Superior temporal gyrus (tissue), 1 donor: ENCODE data around the gene RNF13.

ENCODE experiments used
- DNase-seq: peaks from one replicate; pipeline ENCODE4 v3.0.0-alpha.2; 2016; ENCODE audit errors: extremely low spot score

The RNF13 gene, protein sequence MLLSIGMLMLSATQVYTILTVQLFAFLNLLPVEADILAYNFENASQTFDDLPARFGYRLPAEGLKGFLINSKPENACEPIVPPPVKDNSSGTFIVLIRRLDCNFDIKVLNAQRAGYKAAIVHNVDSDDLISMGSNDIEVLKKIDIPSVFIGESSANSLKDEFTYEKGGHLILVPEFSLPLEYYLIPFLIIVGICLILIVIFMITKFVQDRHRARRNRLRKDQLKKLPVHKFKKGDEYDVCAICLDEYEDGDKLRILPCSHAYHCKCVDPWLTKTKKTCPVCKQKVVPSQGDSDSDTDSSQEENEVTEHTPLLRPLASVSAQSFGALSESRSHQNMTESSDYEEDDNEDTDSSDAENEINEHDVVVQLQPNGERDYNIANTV

DNA sequence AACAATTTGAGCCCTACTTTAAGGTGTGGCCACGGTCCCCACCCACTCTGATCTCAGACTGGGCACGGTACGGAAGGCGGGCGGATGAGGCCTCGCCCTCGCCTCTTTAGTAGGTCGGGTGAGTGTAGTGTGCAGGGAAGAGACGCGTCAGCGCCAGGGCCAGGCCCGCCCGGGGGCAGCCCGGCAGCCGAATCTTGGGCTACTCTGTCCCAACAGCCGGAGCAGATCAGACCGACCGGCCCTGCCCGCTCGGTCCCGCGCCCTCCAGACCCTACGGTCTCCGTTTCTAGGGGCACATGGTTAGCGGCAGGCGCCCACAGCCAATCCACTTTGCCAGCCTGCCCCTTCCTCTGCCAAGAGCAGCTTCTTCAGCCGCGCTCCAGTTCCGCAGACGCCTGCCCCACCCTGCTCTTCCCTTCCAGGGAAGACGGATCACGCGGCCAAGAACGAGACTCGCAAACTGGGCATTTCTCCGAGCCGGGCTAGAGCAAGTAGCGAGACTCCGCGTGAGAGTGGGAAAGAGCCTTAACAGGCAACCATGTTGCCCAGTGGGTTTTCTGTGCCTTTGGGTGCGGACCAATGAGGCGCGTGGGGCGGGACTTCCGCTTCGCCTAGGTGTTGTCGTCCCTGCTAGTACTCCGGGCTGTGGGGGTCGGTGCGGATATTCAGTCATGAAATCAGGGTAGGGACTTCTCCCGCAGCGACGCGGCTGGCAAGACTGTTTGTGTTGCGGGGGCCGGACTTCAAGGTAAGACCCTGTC is at the start of gene RNF13:
Gene RNF13 (plus strand): TSS at position 610 of the 761 bp plus-strand sequence. CDS start 32,812 bp downstream, outside the sequence.
- DNase-seq, result peak; percentile 100

DNA sequence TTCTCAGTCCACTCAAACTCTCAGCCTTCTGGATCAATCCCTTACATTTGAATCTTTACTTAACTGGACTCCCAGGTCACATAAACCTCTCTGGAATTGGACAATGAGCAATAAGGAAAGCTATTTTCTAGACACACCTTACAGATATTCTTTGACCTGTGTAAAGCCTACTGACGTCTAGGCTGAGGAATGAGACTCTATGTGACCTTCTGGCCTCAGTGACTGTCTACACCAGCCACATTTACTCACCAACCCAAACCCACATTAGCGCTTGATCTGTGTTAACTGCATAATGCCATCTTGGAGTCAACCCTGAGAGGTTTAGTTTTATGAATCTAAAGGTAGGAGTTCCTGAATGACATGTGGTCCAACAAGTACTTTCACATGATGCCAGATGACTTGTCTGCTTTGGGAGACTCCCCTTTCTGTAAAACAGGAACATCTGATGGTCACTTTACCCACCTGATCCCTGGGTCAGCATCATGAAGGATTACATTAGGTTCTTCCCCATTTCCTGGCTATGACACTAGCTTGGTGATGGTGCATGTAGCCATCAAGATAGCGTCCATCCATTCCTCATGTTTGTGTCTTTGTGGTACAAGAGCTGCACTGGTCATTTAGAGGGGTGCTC is 49.3 kb upstream of the RNF13 start:
- no peak for DNase-seq

DNA sequence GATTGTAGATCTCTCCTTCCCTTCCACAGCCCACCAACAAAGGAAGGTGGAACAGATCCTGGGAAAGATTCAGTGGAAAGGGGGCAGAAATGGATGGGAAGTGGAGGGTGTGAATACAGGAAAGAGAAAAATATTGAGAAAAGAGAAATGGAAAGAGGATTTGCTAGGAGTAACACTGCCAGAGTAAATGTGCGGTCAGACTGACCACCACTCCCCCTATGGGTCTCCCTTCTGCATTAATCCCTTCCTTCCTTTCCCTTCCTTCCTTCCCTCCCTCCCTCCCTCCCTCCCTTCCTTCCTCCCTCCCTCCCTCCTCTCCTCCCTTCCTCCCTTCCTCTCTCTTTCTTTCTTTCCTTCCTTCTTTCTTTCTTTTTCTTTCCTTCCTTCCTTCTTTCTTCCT is 48.7 kb upstream of the RNF13 start:
- DNase-seq, result no peak

DNA sequence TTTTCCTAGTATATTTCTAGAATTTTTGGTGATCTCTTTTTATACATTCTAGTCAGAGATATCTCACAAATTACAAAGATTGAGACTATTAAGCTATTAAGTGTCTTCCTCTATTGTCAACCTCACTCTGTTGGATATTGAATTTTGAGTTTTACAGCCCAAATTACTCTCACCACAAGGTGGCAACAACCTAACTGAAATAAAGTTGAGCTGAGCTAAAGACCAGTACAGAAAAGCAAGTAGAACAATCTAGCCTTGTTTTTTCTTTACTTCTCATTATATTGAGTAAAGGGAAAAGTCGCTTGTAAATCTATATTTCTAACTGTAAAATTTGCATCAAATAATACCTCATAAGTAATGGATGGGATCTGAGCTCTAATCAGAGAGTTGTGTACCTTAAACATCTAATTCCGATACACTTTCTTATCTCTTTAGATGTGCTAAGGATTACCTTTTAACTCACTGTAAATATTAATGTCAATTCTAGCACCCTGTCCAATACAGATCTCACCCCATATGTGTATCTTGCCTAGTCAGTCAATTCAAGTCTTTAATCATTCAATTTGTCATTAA is 47.2 kb upstream of the RNF13 start:
- DNase-seq, result peak; percentile 93

DNA sequence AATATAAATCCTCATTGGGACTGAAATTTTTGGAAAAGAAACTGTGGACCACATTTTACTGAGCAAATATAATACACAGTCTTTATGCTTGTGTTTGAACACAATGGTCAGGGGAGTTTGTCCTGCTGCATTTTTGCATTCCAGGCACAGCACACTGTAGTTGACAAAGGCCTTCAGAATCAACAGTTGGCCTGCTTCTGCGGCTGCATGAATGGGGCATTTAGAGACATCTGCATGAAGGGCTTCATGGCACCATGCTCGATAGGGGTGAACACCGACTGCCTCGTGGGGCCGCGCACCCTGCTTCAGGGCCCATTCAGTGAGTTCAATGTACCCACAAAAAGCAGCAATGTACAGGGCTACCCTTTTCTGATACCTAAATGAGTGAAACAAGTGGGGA is 45.3 kb upstream of the RNF13 start:
- peak; percentile 94 for DNase-seq

DNA sequence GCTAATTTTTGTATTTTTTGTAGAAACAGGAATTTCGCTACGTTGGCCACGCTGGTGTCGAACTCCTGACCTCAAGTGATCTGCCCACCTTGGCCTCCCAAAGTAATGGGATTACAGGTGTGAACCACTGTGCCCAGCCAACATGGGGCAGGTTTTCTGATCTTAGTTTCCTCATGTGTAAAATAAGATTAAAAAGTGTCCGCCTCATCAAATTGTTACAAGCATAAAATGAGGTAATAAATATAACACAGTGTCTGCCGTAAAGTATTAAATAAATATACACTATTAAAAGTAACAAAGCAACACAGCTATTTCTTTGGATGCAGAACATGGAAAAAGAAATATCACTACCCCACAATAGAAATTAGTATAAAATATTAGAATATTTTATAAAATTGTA is 44.3 kb upstream of the RNF13 start:
- no peak for DNase-seq

DNA sequence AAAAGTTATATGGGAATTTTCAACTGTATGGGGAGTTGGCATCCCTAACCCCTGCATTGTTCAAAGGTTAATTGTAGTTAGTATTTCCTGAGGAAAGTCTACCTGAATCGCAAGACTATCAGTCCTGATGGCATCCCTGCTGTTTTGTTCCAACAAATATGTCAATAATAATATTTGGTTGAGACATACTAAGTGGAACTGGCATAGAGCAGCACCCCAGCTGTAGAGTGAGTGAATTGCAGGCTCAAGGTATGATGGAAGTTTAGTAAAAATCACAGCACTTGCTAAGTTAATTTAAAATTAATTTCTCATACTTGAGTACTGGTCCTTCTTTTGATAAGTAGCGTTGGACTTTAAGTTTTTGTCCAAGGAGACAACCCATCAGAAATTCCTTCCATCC is 42.8 kb upstream of the RNF13 start:
- DNase-seq, result no peak

DNA sequence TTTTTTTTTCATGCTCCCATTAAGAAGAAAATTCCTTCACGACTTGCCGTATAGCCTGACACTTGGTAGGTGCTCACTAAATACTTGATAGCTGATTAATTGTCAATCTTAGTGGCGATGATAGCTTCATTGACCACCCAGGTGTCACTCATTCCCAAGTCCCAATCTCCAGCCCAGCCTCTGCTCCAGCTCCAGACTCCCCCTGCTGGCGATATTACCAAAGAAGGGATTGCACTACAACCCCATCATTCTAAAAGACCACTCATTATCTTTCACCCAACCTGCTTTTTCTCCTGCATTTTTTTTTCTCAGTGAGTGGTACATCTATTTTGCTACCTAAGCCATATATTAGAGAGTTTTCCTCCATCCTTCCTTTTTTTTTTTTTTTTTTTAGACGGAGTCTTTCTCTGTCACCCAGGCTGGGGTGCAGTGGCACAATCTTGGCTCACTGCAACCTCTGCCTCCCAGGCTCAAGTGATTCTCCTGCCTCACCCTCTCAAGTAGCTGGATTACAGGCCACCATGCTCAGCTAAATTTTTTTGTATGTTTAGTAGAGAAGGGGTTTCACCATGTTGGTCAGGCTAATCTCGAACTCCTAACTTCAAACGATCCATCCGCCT is 41.3 kb upstream of the RNF13 start:
- DNase-seq, result peak; percentile 54

DNA sequence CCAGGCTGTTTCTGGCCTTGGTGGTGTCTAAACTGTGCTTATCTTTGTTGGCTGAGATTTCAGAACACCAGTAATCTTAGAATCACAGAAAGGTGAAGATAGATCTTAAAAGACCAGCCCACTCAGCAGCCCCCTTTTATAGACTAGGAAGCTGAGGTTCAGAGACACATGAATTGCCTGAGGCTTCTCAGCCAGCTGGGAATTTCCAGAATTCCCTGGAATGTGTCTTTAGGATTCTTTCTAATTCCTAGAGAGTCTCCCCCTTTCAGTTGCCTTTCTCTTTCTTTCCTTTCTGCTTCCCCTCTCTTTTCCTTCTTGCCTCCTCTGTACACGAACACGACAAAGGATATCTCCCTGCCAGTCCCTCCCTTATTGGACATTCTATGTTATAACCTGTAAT is 40.2 kb upstream of the RNF13 start:
- DNase-seq, result no peak

DNA sequence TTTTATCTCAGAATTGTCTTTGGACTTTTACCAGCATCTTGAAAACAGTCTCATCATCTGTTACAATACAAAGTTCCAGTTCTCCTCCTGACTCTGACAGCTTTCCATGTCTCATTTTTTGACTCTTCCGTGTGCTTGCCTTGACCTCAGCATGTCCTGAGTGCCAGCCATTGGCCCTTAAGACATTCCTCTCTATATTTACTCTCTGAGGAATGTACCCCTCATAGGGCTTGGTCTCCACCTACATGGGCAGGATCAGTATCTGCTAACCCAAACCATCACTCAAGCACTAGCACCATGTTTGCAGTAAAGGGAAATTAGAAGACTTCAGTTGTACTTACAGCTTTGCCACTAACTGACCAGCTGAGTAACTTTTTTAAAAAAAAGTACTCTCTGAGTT is 36.8 kb upstream of the RNF13 start:
- no peak for DNase-seq

DNA sequence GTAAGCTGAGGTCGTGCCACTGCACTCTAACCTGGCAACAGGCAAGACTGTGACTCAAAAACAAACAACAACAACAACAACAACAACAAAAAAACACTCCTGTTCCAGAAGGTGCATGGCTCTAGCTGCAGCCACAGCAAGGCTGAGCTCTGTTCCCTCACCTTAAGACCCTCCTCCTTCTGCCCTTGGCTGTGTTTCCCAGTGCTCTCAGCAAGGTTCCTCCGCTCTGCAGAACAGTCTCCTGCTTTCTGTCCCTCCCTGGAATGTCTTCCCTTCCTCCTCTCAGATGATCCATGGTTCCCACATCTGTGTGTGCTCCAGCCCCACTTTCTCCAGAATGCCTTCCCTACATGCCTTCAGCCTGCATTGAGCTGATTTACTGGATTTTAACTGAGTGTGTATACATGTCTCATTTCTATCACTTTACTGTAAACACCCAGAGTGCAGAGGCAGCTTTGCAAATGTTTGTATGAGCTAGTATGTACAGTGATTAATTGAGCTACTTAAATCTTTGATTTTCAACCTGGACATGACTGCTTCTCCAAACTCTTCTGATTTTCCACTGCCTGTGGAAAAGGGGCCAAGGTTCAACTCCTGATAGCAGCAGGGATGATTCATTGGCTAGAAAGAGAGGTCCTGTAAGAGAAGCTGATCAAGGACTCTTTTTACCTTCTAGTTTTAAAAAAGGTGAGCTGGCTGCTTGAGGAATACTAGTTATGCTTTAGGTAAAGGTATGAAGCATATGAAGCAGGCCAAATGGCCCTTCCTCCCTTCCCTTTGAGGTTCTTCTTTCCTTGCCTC is 35.4 kb upstream of the RNF13 start:
- DNase-seq, result no peak

DNA sequence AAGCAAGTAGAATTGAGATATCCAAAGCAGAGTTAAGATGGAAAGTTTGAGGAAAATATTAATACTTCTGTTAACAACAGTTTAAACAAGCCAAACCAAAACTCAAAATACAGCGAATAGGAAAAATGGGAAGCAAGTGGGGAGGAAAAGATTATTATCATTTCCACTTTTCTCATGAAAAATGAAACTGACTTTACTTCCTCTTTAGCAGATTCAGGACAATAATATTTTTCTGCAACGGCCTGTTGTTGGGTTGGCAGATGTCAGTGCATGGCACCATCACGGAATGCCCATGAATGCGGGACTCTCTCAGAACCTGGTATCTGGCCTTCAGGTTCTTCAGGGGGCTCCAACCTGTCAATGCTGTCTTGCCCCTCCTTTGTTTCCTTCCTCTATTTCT is 31.8 kb upstream of the RNF13 start:
- DNase-seq, result no peak

DNA sequence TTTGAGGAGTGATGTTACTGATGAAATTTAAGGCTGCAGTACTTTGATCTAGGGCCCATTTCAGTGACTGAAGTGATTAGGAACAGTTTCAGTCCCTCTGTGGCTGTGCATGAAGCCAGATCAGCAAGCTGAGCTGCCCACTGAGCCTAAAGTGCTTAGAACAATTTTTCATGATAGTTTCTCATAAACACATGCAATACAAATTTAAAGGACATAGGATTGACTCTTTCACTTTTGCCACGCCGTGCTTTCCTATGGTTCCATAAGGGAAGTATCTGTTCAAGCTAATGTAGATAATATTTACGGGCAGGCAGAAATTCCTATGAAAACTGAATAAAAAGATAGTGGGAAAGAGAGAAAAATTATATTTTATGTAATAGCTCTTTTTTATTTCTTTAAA is 31.3 kb upstream of the RNF13 start:
- DNase-seq, result no peak

DNA sequence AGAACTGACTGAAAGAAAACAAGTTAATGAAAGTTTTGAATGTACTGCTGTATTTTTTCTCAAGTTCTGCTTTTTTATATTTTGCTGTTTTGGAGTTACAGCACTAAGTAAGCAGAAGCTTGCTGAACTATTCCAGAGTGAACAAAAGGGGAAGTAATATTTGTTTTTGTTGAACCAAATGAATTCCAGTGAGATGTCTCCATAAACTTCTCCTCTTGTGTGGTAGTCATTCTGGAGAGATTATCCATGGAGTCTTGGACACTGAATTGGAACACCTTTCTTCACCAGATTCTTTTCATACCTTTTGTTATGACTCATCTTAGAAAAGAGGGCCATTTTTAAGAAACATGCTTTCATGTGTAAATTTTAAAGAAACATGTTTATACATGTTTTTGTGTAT is 29.4 kb upstream of the RNF13 start:
- no peak for DNase-seq

DNA sequence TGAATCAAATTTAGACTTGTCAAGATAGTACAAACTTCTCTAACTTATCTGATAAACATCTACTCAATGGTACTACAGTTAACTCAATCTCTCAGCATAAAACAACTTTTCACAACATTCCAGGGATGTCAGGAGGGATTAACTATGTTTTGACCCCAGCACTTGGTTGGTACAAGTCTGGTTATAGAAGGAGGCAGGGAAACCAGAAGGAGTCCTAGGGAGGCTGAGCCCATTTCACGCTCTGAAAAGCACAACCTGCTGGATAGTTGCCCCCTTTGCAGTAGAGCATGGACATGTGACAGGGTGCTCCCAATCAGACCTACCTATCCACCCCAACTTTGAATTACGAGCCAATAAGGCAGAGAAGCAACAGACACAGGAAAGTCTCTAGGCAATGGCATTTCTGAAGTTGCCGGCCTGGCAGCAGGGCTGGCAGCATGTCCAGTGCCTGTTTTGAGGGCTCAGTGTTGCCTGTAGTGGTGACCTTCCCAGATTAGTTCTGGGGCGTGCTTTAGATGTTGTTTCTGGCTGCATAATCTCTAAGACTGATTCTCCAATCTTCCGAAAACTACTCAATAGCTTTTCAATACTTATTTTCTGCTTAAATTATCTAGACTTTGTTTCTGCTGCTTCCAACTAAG is 28.8 kb upstream of the RNF13 start:
- DNase-seq, result no peak

DNA sequence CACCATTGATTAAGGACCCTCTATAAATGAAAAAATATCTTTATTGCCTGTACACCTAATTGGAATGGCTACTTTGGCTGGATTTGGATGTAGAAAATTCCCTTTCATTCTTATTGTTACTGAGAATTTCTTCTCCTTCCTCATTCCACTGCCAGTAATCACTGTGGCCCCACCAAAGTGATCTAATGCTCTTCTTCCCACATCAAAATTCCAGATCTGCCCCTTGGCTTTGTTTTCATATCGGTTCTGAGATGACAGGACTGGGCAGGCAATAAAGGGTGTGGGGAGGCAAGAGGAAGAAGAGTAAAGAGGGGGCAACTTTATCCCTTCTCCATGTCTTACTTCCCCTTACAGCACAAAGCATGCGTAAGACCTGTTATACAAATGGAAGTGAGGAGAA is 22.7 kb upstream of the RNF13 start:
- DNase-seq, result no peak

DNA sequence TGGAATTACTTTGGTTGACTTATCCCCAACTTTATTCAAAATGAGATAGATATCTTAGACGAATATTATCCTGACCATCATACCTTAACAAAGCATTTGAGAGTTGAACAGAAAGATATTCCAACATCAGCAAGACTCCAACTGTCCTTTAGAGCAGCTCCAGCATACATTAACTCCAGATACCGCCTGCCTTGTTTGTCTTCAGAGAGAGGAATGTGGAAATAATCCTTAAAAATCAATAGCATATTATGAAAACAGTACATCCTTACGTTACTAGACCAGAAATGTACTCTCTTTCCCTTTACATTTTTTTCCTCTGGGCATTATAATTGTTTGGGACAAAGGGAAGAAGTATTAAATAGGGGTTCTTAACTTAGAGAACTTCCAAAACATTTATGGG is 22.3 kb upstream of the RNF13 start:
- DNase-seq, result no peak

DNA sequence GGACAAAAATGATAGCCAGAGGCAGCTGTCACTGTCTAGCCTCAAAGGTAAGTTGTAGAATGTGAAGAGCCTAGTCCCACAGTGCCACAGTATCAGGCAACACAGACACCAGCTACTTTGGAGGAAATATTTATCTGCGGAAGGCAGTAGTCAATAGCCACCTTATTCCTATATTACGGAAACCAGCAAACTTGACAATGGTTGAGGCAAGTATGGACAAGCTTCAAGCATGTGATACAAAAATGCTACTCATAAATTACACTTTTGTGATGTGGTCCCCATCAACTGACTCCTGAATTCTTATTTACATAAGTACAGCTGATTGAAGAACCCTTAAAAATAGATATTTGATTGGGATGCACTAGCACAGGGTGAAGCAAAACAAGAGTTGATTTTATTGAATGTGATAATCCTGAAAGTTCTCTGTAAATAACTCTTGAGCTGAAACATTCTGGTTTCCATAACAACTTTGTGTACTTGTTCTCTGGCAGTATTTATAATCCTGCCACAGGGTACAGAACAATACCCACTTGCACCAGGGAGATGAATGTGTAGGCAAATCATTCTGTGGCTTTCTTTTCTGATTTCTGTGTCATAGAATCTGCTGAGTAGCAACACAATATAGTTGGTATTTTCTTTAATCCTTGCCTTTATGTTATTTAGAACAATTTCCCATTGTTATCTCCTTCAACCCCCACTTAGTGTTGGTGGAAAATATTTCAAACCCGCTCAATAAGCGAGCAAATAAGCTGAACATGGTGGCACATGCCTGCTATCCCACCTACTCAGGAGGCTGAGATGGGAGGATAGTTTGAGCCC is 20.4 kb upstream of the RNF13 start, which contains the start of gene ANKUB1:
Gene ANKUB1 (minus strand): TSS at position 103 of the 819 bp plus-strand sequence. CDS start 188 bp downstream, outside the sequence.
- DNase-seq, result no peak

DNA sequence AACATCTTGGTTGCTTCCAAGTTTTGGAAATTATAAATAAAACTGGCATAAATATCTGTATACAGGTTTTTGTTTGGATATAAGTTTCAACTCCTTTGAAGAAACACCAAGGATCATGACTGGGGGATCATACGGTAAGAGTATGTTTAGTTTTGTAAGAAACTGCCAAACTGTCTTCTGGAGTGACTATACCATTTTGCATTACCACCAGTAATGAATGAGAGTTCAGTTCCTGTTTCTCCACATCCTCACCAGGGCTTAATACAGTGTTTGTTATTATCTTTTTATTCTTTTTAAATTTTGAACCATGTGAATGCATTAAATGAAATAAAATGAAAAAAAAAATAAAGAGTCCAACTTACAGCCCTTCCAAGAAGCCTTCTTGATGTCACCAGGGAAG is 17.0 kb upstream of the RNF13 start:
- no peak for DNase-seq

DNA sequence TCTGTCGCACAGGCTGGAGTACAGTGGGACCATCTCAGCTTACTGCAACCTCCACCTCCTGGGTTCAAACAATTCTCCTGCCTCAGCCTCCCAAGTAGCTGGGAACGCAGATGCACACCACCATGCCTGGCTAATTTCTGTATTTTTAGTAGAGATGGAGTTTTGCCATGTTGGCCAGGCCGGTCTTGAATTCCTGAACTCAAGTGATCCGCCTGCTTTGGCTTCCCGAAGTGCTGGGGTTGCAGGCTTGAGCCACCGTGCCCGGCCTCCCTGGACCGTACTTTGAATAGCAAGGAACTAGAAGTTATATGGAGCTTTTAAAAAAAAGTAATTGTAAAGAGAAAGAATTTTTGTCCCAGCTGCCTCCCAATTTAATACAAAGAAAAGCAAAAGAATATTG is 12.3 kb upstream of the RNF13 start:
- DNase-seq, result no peak
